Vagina (tissue), 2 donors: Measurements from ENCODE around the gene FBXW9. TPM values are rescaled to one million over a fixed set of nuclear protein-coding genes. Genes with fewer than 3 reads are reported as not detected.
"Not testable (repeated sequence)": the region's sequence is repeated elsewhere in the genome, so short reads cannot be mapped to it uniquely, and the experiment has no call there.

Experiments used
- DNase-seq, 2 donors: peaks; one replicate each; pipeline ENCODE4 v3.0.0-alpha.2; 2017; ENCODE audit errors: extremely low spot score in 2 of 2
- H3K27ac ChIP-seq: fragments of 200-600 bp; sonication (generic); one replicate; pipeline ENCODE4 v1.5.1; 2019
- H3K27me3 ChIP-seq: fragments of 200-600 bp; sonication (generic); one replicate; pipeline ENCODE4 v1.5.1; 2019
- H3K36me3 ChIP-seq, 2 donors: fragments of 200-600 bp; sonication (generic); one replicate each; pipeline ENCODE4 v1.5.1; 2017 to 2019
- H3K4me1 ChIP-seq: fragments of 200-600 bp; sonication (generic); one replicate; pipeline ENCODE4 v1.5.1; 2019
- H3K4me3 ChIP-seq, 2 donors: fragments of 200-600 bp; sonication (generic); 1 replicate in 1 of 2; 2 replicates in 1 of 2; pipeline ENCODE4 v1.5.1; 2016 to 2019
- H3K9me3 ChIP-seq: fragments of 200-600 bp; sonication (generic); one replicate; pipeline ENCODE4 v1.5.1; 2019
- POLR2A ChIP-seq, 2 donors: fragments of 450-650 bp; IDR thresholded peaks; one replicate each; pipeline ENCODE4 v1.6.1; 2017; ENCODE audit warnings: antibody characterized with exemption in 2 of 2, mild to moderate bottlenecking in 2 of 2, moderate library complexity in 2 of 2
- POLR2AphosphoS5 ChIP-seq, 2 donors: sonication (generic); formaldehyde crosslinking; IDR thresholded peaks; one replicate each; pipeline ENCODE4 v1.9.0; 2017; ENCODE audit warnings: antibody characterized with exemption in 2 of 2, mild to moderate bottlenecking in 2 of 2, low read depth in 1 of 2; ENCODE audit not compliant: insufficient read depth in 1 of 2
- intact Hi-C: fragments of 100-400 bp; cut with DNase I; formaldehyde crosslinking; loops from one replicate; pipeline ENCODE4 v1.15.1; 2023
- total RNA-seq: library from RNA; depleted of rRNA; stranded (reverse); fragments of >200 nt; gene quantifications from one replicate; pipeline ENCODE4 v1.2.3, GENCODE V29; 2016
- TF ChIP-seq, protein P1 (sequence below), 3 experiments: fragments of 450-650 bp in 2 of 3; fragments of 200-600 bp in 1 of 3; sonication (generic) in 1 of 3; IDR thresholded peaks; one replicate each; pipeline ENCODE4 v1.5.1; 2017 to 2019; ENCODE audit warnings: antibody characterized with exemption in 3 of 3, mild to moderate bottlenecking in 2 of 3, moderate library complexity in 2 of 3

Gene FBXW9
- total RNA-seq, 1 donor from 2014 or later = 5.6 TPM

DNA sequence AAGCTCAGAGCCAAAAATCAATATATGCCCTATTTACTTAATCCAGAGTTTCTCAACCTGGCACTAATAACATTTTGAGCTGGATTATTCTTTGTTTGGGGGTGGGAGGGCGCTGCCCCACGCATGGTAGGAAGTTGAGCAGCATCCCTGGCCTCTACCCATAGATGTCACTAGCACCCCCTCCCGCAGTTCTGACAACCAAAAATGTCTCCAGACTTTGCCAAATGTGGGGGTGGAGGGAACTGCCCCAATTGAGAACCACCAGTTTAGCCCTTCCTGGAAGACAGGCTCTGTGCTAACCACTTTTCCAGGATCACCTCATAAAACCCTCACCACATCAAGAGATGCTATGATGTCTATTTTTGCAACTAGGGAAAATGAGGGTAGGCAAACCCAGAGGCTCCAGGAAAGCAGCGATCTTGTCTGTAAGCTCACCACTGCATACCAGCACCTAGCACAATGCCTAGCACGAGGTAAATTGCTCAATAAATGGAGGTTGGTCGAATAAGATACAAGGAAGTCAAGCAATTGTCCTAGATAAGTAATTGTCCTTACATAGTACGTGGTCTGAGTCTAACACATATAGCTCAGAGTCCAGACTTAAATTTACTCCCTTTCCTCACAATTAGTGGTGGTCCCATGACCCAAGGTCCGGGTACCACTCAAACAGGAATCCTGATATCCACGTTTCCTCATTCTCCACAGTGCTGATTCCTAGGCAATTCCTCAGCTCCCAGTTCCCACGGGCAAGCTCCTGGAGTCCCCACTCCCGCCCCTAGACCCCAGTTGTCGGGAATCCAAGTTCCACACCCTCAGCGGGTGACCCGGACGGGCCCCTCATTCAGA, 37.2 kb upstream of the FBXW9 start:
- Histone ChIP-seq H3K36me3 (peaks cover 0 to 31% of the 10 kb centered on the region in 2 donors), H3K27ac (peak overlapping the region; percentile 90), H3K9me3 (no peaks in the 10 kb centered on the region), H3K27me3 (no peaks in the 10 kb centered on the region), H3K4me1 (peaks cover 54% of the 10 kb centered on the region), H3K4me3 (peak overlapping the region; percentile 74 to 79)
- DNase-seq = no peak
- no peak for TF ChIP-seq POLR2AphosphoS5 (IDR thresholded peaks at IDR 0.05; ENCODE audit: insufficient read depth in 1 of 2, low read depth in 1 of 2)
- no peak for TF ChIP-seq POLR2A (IDR thresholded peaks at IDR 0.05)
- TF ChIP-seq, protein P1, sequence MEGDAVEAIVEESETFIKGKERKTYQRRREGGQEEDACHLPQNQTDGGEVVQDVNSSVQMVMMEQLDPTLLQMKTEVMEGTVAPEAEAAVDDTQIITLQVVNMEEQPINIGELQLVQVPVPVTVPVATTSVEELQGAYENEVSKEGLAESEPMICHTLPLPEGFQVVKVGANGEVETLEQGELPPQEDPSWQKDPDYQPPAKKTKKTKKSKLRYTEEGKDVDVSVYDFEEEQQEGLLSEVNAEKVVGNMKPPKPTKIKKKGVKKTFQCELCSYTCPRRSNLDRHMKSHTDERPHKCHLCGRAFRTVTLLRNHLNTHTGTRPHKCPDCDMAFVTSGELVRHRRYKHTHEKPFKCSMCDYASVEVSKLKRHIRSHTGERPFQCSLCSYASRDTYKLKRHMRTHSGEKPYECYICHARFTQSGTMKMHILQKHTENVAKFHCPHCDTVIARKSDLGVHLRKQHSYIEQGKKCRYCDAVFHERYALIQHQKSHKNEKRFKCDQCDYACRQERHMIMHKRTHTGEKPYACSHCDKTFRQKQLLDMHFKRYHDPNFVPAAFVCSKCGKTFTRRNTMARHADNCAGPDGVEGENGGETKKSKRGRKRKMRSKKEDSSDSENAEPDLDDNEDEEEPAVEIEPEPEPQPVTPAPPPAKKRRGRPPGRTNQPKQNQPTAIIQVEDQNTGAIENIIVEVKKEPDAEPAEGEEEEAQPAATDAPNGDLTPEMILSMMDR (IDR thresholded peaks at IDR 0.05) = no peak
- intact Hi-C loops = no loop called here

DNA sequence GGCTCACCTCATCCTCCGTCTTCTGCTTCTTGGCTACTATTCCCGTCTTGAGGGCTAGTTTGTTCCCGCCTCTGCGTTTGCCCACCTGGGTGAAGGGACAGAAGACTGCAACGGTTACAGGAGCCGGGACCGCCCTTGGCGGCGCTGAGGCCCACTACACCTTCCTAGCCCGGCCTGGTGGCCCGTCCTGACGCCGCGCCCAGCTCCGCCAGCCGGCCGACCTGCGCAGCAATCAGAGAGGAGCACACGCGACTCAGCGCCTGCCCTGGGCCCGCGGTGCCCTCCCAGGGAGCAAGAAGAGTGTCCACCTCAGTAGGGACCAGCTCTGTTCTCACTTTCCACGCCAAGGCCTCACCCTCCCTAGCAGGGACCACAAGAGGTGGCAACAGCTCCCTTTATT, 34.9 kb upstream of the FBXW9 start:
- Histone ChIP-seq H3K36me3 (peaks cover 0 to 31% of the 10 kb centered on the region in 2 donors), H3K27me3 (no peaks in the 10 kb centered on the region), H3K9me3 (no peaks in the 10 kb centered on the region), H3K27ac (no peak overlapping the region), H3K4me3 (no peak overlapping the region), H3K4me1 (peaks cover 40% of the 10 kb centered on the region)
- TF ChIP-seq POLR2AphosphoS5 (IDR thresholded peaks at IDR 0.05; ENCODE audit: insufficient read depth in 1 of 2, low read depth in 1 of 2) = no peak
- TF ChIP-seq, protein P1 (IDR thresholded peaks at IDR 0.05) = no peak
- no peak for TF ChIP-seq POLR2A (IDR thresholded peaks at IDR 0.05)
- no peak for DNase-seq
- intact Hi-C loops = no loop called here

DNA sequence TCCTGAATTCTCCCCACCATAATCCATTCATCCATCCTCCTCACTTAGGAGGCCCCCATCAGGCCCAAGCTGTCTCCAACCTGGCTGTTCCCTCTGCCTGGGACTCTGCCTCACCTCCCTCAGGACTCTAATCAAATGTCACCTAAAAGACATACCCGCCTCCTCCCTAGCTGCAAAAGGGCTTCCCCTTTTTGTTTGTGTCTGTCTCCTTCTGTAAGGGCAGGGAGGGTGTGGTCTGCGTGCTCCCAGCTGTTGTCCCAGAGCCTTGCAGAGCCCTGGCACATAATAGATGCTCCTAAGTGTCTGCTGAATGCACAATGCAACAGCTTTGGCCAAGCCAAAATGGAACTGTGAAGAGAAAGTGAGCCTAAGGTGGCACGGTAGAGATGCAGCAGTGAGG, 33.6 kb upstream of the FBXW9 start:
- Histone ChIP-seq H3K27me3 (no peaks in the 10 kb centered on the region), H3K9me3 (no peaks in the 10 kb centered on the region), H3K4me3 (no peak overlapping the region), H3K36me3 (peaks cover 0 to 31% of the 10 kb centered on the region in 2 donors), H3K4me1 (peaks cover 34% of the 10 kb centered on the region), H3K27ac (no peak overlapping the region)
- no peak for DNase-seq
- TF ChIP-seq, protein P1 (IDR thresholded peaks at IDR 0.05) = no peak
- no peak for TF ChIP-seq POLR2A (IDR thresholded peaks at IDR 0.05)
- no peak for TF ChIP-seq POLR2AphosphoS5 (IDR thresholded peaks at IDR 0.05; ENCODE audit: insufficient read depth in 1 of 2, low read depth in 1 of 2)
- intact Hi-C loops = no loop called here

DNA sequence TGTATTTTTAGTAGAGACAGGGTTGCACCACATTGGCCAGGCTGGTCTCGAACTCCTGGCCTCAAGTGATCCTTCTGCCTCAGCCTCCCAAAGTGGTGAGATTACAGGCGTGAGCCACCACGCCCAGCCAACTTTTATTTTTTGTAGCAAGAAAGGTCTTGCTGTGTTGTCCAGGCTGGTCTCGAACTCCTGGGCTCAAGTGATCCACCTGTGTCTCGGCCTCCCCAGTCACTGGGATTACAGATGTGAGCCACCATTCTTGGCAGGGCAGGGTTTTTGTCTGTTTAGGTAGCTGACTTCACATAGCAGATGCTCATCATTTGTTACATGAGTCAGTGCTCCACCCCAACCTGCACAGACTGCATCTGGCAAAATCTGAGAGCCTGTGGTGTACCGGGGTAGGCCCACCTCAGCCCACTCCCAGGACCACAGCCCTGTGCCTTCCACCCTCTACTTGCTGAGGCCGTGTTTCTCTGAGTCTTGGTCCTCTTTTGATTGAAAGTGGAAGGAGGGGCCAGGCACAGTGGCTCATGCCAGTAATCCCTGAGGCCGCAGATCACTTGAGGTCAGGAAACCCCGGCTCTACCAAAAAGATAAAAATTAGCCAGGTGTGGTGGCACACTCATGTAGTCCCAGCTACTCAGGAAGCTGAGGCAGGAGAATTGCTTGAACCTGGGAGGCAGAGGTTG, 31.5 kb upstream of the FBXW9 start:
- TF ChIP-seq, protein P1 (IDR thresholded peaks at IDR 0.05) = no peak
- TF ChIP-seq POLR2A (IDR thresholded peaks at IDR 0.05) (no peak), POLR2AphosphoS5 (IDR thresholded peaks at IDR 0.05; ENCODE audit: insufficient read depth in 1 of 2, low read depth in 1 of 2) (no peak)
- intact Hi-C loops = no loop called here
- no peak for DNase-seq
- Histone ChIP-seq H3K4me1 (peaks cover 35% of the 10 kb centered on the region), H3K27ac (no peak overlapping the region), H3K27me3 (no peaks in the 10 kb centered on the region), H3K4me3 (no peak overlapping the region), H3K36me3 (peaks cover 0 to 31% of the 10 kb centered on the region in 2 donors), H3K9me3 (no peaks in the 10 kb centered on the region)

DNA sequence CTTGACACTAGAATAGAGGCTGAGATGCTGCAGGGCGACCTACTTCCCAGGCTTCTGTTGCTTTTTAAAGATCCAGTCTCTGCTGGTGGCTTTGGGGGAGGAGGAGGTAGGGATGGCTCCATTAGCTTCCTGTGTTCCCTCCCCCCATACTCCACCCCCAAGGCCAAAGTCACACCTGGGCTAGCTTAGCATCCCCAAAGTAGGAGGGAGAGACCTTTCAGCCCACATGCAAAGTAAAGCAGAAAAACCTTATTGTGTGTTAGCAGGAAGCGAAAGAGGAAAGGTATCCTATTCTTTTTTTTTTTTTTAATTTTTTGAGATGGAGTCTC, 30.5 kb upstream of the FBXW9 start:
- Histone ChIP-seq H3K4me1 (peaks cover 27% of the 10 kb centered on the region), H3K36me3 (peaks cover 0 to 31% of the 10 kb centered on the region in 2 donors), H3K27me3 (no peaks in the 10 kb centered on the region), H3K4me3 (no peak overlapping the region), H3K9me3 (no peaks in the 10 kb centered on the region), H3K27ac (no peak overlapping the region)
- intact Hi-C loops = no loop called here
- TF ChIP-seq, protein P1 (IDR thresholded peaks at IDR 0.05) = no peak
- no peak for TF ChIP-seq POLR2AphosphoS5 (IDR thresholded peaks at IDR 0.05; ENCODE audit: insufficient read depth in 1 of 2, low read depth in 1 of 2)
- no peak for TF ChIP-seq POLR2A (IDR thresholded peaks at IDR 0.05)
- DNase-seq = no peak

DNA sequence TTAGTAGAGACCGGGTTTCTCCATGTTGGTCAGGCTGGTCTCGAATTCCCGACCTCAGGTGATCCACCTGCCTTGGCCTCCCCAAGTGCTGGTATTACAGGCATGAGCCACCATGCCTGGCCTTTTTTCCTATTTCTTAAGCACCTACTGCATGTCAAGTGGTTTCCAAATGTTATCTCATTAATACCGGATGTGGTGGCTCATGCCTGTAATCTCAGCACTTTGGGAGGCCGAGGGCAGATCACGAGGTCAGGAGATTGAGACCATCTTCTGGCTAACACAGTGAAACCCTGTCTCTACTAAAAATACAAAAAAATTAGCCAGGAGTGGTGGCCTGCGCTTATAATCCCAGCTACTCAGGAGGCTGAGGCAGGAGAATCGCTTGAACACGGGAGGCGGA, 29.2 kb upstream of the FBXW9 start:
- H3K27me3 ChIP-seq, H3K27ac ChIP-seq, H3K4me3 ChIP-seq, H3K9me3 ChIP-seq, DNase-seq, intact Hi-C loops: not testable (repeated sequence)
- Histone ChIP-seq H3K4me1 (peaks cover 29% of the 10 kb centered on the region), H3K36me3 (peaks cover 0 to 23% of the 10 kb centered on the region in 2 donors)
